Calu3 (cell line): Measurements from ENCODE around the gene TMEM181. TPM values are rescaled to one million over a fixed set of nuclear protein-coding genes. Genes with fewer than 3 reads are reported as not detected.

Experiments
- BruUV-seq: library from RNA; stranded (reverse); fragments of 400-500 nt; replicated peaks from 2 replicates; lab custom pipeline; 2021; lab: Mats Ljungman, UMichigan
- CTCF ChIA-PET: fragments of 300-600 bp; sonication (Branson Sonifier 250); formaldehyde crosslinking; loops from one replicate; lab custom pipeline; 2022; ENCODE audit warnings: antibody characterized with exemption; lab: Charles Lee
- DNase-seq: peaks from one replicate; pipeline ENCODE4 v3.0.0; 2022
- H3K27ac Mint-ChIP-seq: one replicate; pipeline ENCODE4 v1.8.0; 2022; ENCODE audit warnings: mixed read lengths; ENCODE audit not compliant: unreplicated experiment
- H3K27me3 Mint-ChIP-seq: one replicate; pipeline ENCODE4 v1.8.0; 2022; ENCODE audit warnings: mixed read lengths; ENCODE audit not compliant: unreplicated experiment
- H3K36me3 Mint-ChIP-seq: one replicate; pipeline ENCODE4 v1.8.0; 2022; ENCODE audit warnings: mild to moderate bottlenecking, moderate library complexity, mixed read lengths; ENCODE audit not compliant: insufficient read depth, unreplicated experiment
- H3K4me1 Mint-ChIP-seq: one replicate; pipeline ENCODE4 v1.8.0; 2022; ENCODE audit warnings: mild to moderate bottlenecking, low read depth, mixed read lengths; ENCODE audit not compliant: unreplicated experiment
- H3K4me3 Mint-ChIP-seq: one replicate; pipeline ENCODE4 v1.8.0; 2022; ENCODE audit warnings: mild to moderate bottlenecking, low read depth, moderate library complexity, mixed read lengths; ENCODE audit not compliant: unreplicated experiment
- H3K9me3 Mint-ChIP-seq: one replicate; pipeline ENCODE4 v1.8.0; 2022; ENCODE audit warnings: low read depth, mixed read lengths; ENCODE audit not compliant: unreplicated experiment
- intact Hi-C: fragments of 100-400 bp; cut with micrococcal nuclease; formaldehyde crosslinking; loops from one replicate; pipeline ENCODE4 v1.10.0; 2022; ENCODE audit not compliant: unreplicated experiment
- total RNA-seq: library from RNA; stranded (reverse); gene quantifications from 2 replicates; pipeline ENCODE4 v1.2.3, GENCODE V29; 2022
- TF ChIP-seq, protein P1 (sequence below): fragments of 200-600 bp; IDR thresholded peaks from one replicate; pipeline ENCODE4 v1.8.0; 2022; ENCODE audit warnings: antibody characterized with exemption; ENCODE audit not compliant: unreplicated experiment

The TMEM181 gene
- total RNA-seq, 1 experiment from 2014 or later: 48.7 TPM

DNA sequence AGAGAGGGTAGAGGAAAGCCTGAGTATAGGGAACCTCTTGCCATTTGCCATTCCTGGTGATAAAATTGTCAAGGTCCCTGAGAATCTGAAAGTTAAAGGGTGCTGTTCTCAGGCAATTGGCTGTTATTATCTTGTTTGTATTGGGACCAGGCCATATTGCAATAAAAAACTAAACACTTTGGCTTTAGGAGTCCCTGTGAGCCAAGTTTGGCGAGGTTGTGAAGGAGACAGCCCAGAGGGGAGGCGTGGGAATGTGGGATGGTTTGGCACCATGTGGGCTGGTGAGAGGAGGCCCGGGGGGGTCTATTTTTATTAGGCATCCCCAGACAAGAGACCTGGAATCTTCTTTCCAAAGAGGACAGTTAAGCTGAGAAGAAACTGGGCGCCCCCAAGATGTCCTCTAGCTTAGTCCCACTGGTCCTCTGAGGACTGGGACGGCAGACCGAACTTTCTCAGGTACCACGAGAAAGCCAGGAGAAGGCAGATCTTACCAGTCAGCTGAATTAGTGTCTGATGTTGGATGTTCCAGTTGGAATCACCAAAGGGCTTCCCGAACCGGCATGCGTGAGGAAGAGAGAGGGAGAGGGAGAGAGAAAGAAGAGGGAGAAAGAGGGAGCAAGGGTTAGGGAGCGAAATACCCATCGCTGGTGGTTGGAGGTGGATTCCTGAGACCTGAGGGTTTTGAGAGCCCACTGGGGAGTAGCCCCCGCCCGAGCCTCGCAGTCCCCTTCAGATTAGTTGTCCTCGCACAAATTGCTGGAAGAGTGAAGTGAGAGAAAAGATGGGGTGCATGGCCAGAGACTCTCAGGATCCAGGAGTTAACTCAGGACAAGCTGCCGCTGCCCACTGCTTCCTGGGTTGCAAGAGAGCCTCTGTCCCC lies 60.3 kb downstream of the TMEM181 start:
- H3K36me3 Mint-ChIP-seq: peaks cover 8% of the 10 kb centered on the region
- TF ChIP-seq, protein P1, sequence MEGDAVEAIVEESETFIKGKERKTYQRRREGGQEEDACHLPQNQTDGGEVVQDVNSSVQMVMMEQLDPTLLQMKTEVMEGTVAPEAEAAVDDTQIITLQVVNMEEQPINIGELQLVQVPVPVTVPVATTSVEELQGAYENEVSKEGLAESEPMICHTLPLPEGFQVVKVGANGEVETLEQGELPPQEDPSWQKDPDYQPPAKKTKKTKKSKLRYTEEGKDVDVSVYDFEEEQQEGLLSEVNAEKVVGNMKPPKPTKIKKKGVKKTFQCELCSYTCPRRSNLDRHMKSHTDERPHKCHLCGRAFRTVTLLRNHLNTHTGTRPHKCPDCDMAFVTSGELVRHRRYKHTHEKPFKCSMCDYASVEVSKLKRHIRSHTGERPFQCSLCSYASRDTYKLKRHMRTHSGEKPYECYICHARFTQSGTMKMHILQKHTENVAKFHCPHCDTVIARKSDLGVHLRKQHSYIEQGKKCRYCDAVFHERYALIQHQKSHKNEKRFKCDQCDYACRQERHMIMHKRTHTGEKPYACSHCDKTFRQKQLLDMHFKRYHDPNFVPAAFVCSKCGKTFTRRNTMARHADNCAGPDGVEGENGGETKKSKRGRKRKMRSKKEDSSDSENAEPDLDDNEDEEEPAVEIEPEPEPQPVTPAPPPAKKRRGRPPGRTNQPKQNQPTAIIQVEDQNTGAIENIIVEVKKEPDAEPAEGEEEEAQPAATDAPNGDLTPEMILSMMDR: no peak
- no peaks in the 10 kb centered on the region for H3K27me3 Mint-ChIP-seq
- H3K4me3 Mint-ChIP-seq: no peak overlapping the region
- CTCF ChIA-PET: no interaction called here
- BruUV-seq: no TSS peak
- no peak overlapping the region for H3K27ac Mint-ChIP-seq
- no peak for DNase-seq
- no peaks in the 10 kb centered on the region for H3K4me1 Mint-ChIP-seq
- H3K9me3 Mint-ChIP-seq: no peaks in the 10 kb centered on the region
- intact Hi-C loops: no loop called here

DNA sequence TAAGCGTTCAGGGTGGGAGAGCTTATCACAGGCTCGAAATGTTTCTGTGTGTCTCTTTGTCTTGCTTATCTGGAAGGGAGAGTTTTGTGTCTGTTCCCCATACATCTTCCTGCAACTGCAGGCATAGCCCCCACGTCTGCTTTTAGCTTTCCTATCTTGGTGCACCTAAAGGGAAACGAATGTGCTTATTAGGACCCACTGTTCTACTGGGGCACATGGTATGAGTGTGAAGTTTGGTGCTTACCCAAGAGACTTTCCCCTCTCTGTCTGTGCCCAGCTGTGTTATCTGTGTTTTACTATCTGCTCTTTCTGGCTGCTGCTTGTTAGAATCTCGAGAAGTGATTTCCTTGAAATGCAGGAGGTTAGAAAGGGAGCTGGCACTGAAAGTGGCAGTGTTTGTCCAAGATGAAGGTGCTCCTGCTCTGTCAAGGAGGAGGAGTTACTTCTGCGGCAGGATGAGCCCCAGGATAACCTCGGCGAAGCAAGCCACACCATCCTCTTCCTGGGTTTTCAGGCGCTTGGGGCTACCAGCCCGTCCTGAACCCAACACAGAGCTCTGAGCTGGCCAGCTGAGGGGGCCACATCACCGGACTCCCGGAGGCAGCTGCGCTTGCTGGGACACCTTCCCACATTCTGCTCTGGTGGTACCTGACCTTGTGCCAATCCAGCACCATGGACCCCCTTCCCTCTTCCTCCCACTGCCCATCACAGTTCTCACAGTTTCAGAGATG lies 61.2 kb downstream of the TMEM181 start:
- no peak for DNase-seq
- Mint-ChIP-seq H3K27me3 (no peaks in the 10 kb centered on the region), H3K27ac (no peak overlapping the region), H3K4me1 (no peaks in the 10 kb centered on the region), H3K9me3 (no peaks in the 10 kb centered on the region), H3K36me3 (peaks cover 15% of the 10 kb centered on the region), H3K4me3 (no peak overlapping the region)
- CTCF ChIA-PET: interaction anchor here (0.6 kb wide), 1 partner anchor 473 kb away, joined by 3 read pairs; no protein-coding TSS in a partner anchor
- intact Hi-C loops: no loop called here
- BruUV-seq: no TSS peak
- TF ChIP-seq, protein P1: no peak

DNA sequence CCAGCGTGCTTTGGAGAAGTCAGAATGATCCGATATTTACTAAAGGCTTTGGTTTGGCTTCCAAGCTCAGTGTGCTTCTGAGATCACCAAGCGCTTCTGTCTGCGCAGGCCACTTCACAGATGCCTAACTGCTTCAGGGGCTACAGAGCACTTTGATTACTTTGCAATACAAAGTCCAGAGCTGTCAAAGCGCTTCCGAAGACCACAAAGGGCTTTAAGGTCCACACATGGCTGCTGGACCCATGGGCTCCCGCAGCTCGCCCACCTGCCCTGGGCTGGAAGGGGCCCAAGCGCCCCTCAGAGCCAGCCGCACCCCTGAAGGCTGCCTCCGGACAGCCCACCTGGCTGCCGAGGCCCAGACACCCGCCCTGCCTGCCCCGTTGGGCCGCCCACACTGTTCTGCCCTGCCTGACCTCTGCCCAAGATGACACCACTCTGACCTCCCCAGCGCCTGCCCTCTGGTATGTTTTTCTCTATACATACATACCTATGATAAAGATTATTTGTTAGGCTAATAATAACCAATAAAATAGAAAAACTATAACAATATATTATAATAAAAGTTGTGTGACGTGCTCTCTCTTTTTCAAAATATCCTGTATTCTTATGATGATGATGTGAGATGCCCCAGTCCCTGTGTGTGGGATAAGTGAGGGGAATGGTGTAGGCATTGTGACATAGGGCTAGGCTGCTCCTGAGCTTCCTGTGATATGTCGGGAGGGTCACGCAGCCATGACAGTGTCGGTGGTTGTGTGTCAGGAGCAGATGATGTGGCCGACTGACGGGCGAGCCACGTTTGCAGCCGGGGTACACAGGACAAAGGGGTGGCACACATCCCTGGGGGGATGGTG lies 62.0 kb downstream of the TMEM181 start:
- CTCF ChIA-PET: interaction anchor here (0.6 kb wide), 1 partner anchor 473 kb away, joined by 3 read pairs; no protein-coding TSS in a partner anchor
- BruUV-seq: no TSS peak

More for the DNA sequence above, 62.0 kb downstream of the TMEM181 start:
- H3K9me3 Mint-ChIP-seq: no peaks in the 10 kb centered on the region
- no peaks in the 10 kb centered on the region for H3K4me1 Mint-ChIP-seq
- no peak overlapping the region for H3K4me3 Mint-ChIP-seq
- peaks cover 22% of the 10 kb centered on the region for H3K36me3 Mint-ChIP-seq
- H3K27ac Mint-ChIP-seq: no peak overlapping the region
- no peaks in the 10 kb centered on the region for H3K27me3 Mint-ChIP-seq
- DNase-seq: no peak
- TF ChIP-seq, protein P1: no peak
- intact Hi-C loops: no loop called here
